SKM-1 treated with dmso at 0.1 percent for 144 hours (cell line): ENCODE data around the gene INSC.
A peak's percentile ranks its signal among the peaks of the same experiment; 100 is the strongest.

ENCODE experiments used
- DNase-seq: peaks from one replicate; lab custom pipeline; 2025; ENCODE audit not compliant: unreplicated experiment; lab: John Stamatoyannopoulos, UW

Gene INSC

GRCh38 chr11:15107730-15108515, 6.8 kb upstream of the INSC start:
- DNase-seq: no peak

GRCh38 chr11:15108592-15109130, 6.1 kb upstream of the INSC start:
- no peak for DNase-seq

GRCh38 chr11:15109602-15110001, 5.1 kb upstream of the INSC start:
- no peak for DNase-seq

- DNase-seq: no peak
Measured at GRCh38 chr11:15111215-15111614, 3.5 kb upstream of the INSC start.

GRCh38 chr11:15112131-15112541, 2.6 kb upstream of the INSC start:
- no peak for DNase-seq

GRCh38 chr11:15113381-15113780, 1.3 kb upstream of the INSC start:
- DNase-seq: peak; percentile 94

GRCh38 chr11:15115686-15116085, 963 bp downstream of the INSC start:
- no peak for DNase-seq

- DNase-seq: no peak
Measured at GRCh38 chr11:15117751-15118150, 3.0 kb downstream of the INSC start.

GRCh38 chr11:15118431-15118830, 3.7 kb downstream of the INSC start:
- no peak for DNase-seq

- no peak for DNase-seq
Measured at GRCh38 chr11:15119352-15119751, 4.6 kb downstream of the INSC start.

- DNase-seq: no peak
Measured at GRCh38 chr11:15119826-15120225, 5.1 kb downstream of the INSC start.

- DNase-seq: no peak
Measured at GRCh38 chr11:15123849-15124248, 9.1 kb downstream of the INSC start.

- DNase-seq: no peak
Measured at GRCh38 chr11:15124528-15124927, 9.8 kb downstream of the INSC start.

GRCh38 chr11:15127341-15127740, 12.6 kb downstream of the INSC start:
- DNase-seq: no peak

GRCh38 chr11:15128621-15129020, 13.9 kb downstream of the INSC start:
- no peak for DNase-seq

GRCh38 chr11:15136166-15136565, 21.4 kb downstream of the INSC start:
- DNase-seq: no peak

- DNase-seq: no peak
Measured at GRCh38 chr11:15139096-15139770, 24.5 kb downstream of the INSC start.

- DNase-seq: no peak
Measured at GRCh38 chr11:15139958-15140659, 25.4 kb downstream of the INSC start.

GRCh38 chr11:15141381-15141780, 26.7 kb downstream of the INSC start:
- no peak for DNase-seq

GRCh38 chr11:15142838-15143237, 28.1 kb downstream of the INSC start:
- DNase-seq: no peak

- no peak for DNase-seq
Measured at GRCh38 chr11:15143855-15144254, 29.1 kb downstream of the INSC start.

- DNase-seq: no peak
Measured at GRCh38 chr11:15144347-15144746, 29.6 kb downstream of the INSC start.
